ENCODE results near the gene KRT71.

KRT71 gene

GRCh38 chr12:52526511-52526951 lies 26.4 kb downstream of the KRT71 start:
- H3K36me3 ChIP-seq (replicated peaks), result no peaks in the 10 kb centered on the region
- TF ChIP-seq CTCF (IDR thresholded peaks at IDR 0.05; ENCODE audit: low read depth, low read length, missing control alignments), result no peak
- in situ Hi-C loops (cut with HindIII; ENCODE audit: low pct_ligation_motif_present, low sequenced_read_pairs), result no loop called here
- no peaks in the 10 kb centered on the region for H3K27me3 ChIP-seq (replicated peaks)
- no peak for DNase-seq
- H3K4me3 ChIP-seq (ENCODE audit: low read depth, low read length), result no peak overlapping the region
- no peak overlapping the region for H3K27ac ChIP-seq

- no peak overlapping the region for H3K4me3 ChIP-seq (ENCODE audit: low read depth, low read length)
- no peak for TF ChIP-seq CTCF (IDR thresholded peaks at IDR 0.05; ENCODE audit: low read depth, low read length, missing control alignments)
These were observed 27.1 kb downstream of the KRT71 start for GRCh38 chr12:52525661-52526499.

GRCh38 chr12:52524898-52525591 lies 27.9 kb downstream of the KRT71 start:
- H3K4me3 ChIP-seq (ENCODE audit: low read depth, low read length), result no peak overlapping the region
- H3K36me3 ChIP-seq (replicated peaks), result no peaks in the 10 kb centered on the region
- TF ChIP-seq CTCF (IDR thresholded peaks at IDR 0.05; ENCODE audit: low read depth, low read length, missing control alignments), result no peak
- H3K27me3 ChIP-seq (replicated peaks), result no peaks in the 10 kb centered on the region
- no peak overlapping the region for H3K27ac ChIP-seq
- DNase-seq, result no peak
- in situ Hi-C loops (cut with HindIII; ENCODE audit: low pct_ligation_motif_present, low sequenced_read_pairs), result no loop called here

More at GRCh38 chr12:52525661-52526499, 27.1 kb downstream of the KRT71 start:
- Histone ChIP-seq H3K27me3 (replicated peaks) (no peaks in the 10 kb centered on the region), H3K27ac (no peak overlapping the region), H3K36me3 (replicated peaks) (no peaks in the 10 kb centered on the region)
- in situ Hi-C loops (cut with HindIII; ENCODE audit: low pct_ligation_motif_present, low sequenced_read_pairs), result no loop called here
- DNase-seq, result no peak

GRCh38 chr12:52524241-52524897 lies 28.6 kb downstream of the KRT71 start:
- Histone ChIP-seq H3K36me3 (replicated peaks) (no peaks in the 10 kb centered on the region), H3K27ac (no peak overlapping the region), H3K4me3 (ENCODE audit: low read depth, low read length) (no peak overlapping the region), H3K27me3 (replicated peaks) (no peaks in the 10 kb centered on the region)
- in situ Hi-C loops (cut with HindIII; ENCODE audit: low pct_ligation_motif_present, low sequenced_read_pairs), result no loop called here
- TF ChIP-seq CTCF (IDR thresholded peaks at IDR 0.05; ENCODE audit: low read depth, low read length, missing control alignments), result no peak
- no peak for DNase-seq

GRCh38 chr12:52523824-52524223 lies 29.1 kb downstream of the KRT71 start:
- in situ Hi-C loops (cut with HindIII; ENCODE audit: low pct_ligation_motif_present, low sequenced_read_pairs), result no loop called here
- Histone ChIP-seq H3K36me3 (replicated peaks) (no peaks in the 10 kb centered on the region), H3K4me3 (ENCODE audit: low read depth, low read length) (no peak overlapping the region), H3K27ac (no peak overlapping the region), H3K27me3 (replicated peaks) (no peaks in the 10 kb centered on the region)
- no peak for DNase-seq
- no peak for TF ChIP-seq CTCF (IDR thresholded peaks at IDR 0.05; ENCODE audit: low read depth, low read length, missing control alignments)
